ENCODE results near the gene PRSS57.

Gene PRSS57

GRCh38 chr19:694481-695351 lies 536 bp downstream of the PRSS57 start:
- CTCF ChIA-PET, result no interaction called here

GRCh38 chr19:690203-690602 lies 5.0 kb downstream of the PRSS57 start:
- ChIA-PET CTCF (no interaction called here), POLR2A (no interaction called here)
- no peak for TF ChIP-seq CTCF (IDR thresholded peaks at IDR 0.05; ENCODE audit: control extremely low read depth, extremely low read depth, low read depth, missing control alignments)
- no peak for DNase-seq (ENCODE audit: extremely low spot score)

More at GRCh38 chr19:694481-695351, 536 bp downstream of the PRSS57 start:
- no peak for DNase-seq (ENCODE audit: extremely low spot score)
- POLR2A ChIA-PET, result no interaction called here
- no peak for TF ChIP-seq CTCF (IDR thresholded peaks at IDR 0.05; ENCODE audit: control extremely low read depth, extremely low read depth, low read depth, missing control alignments)

GRCh38 chr19:688992-689391 lies 6.3 kb downstream of the PRSS57 start:
- no peak for TF ChIP-seq CTCF (IDR thresholded peaks at IDR 0.05; ENCODE audit: control extremely low read depth, extremely low read depth, low read depth, missing control alignments)
- ChIA-PET CTCF (no interaction called here), POLR2A (no interaction called here)
- DNase-seq (ENCODE audit: extremely low spot score), result no peak

GRCh38 chr19:688214-688613 lies 7.0 kb downstream of the PRSS57 start:
- TF ChIP-seq CTCF (IDR thresholded peaks at IDR 0.05; ENCODE audit: control extremely low read depth, extremely low read depth, low read depth, missing control alignments), result no peak
- no peak for DNase-seq (ENCODE audit: extremely low spot score)
- ChIA-PET CTCF (no interaction called here), POLR2A (no interaction called here)

DNA sequence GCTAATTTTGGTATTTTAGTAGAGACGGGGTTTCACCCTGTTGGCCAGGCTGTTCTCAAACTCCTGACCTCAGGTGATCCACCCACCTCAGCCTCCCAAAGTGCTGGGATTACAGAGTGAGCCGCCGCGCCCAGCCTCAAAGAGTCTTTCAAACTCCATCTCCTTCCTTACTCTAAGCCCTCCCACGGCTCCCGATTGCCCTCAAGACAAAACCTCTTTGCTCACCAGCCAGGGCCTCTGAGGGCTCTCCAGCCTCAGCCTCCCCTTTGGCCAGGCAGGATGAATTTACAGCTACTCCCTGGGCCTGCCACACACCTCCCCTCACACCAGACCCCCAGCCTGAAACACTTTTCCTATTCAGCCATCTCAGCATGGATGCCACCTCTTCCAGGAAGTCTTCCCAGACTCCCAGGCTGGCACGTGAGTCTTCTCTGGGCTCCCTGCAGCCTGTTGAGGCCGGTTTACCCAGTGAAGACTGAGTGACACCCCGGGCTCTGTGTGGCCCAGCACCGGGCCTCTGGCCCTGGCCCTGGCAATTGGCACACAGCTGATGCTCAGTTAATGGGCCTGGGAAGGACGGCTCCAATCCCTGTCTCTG lies 7.6 kb downstream of the PRSS57 start:
- no peak for TF ChIP-seq CTCF (IDR thresholded peaks at IDR 0.05; ENCODE audit: control extremely low read depth, extremely low read depth, low read depth, missing control alignments)
- CTCF ChIA-PET, result no interaction called here
- no peak for DNase-seq (ENCODE audit: extremely low spot score)
- POLR2A ChIA-PET, result no interaction called here

DNA sequence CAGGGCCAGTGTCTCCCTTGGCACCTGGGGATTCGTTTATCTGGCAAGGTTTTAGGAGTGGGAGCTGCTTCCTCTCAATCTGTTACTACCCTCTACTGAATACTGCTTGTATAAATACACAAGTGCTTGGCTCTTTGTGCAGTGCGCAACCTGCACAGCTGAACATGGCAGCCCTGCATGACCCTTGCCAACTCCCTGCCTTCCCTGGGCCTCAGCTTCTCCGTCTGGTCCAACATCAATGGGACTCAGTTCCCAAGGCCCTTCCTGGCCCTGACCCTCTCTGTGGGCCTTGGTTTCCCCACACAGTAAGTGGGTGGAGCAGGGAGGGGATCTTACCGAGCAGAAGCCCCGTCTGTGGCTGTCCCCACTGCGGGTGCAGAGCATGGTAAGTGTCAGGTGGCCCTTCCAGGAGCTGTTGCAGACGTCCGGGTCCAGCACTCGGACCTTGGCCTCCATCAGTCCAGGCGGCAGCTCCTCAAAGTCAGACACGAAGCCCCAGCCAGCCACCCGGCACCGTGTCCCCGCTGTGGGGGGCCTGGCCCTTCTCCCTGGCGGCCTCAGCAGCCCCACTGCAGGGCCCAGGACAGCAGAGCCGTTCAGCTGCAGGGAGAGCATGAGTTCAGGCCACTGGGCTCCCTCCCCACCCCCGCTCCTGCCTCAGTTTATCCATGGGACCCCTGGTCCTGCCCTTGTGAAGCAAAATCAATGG lies 8.5 kb downstream of the PRSS57 start:
- TF ChIP-seq CTCF (IDR thresholded peaks at IDR 0.05; ENCODE audit: control extremely low read depth, extremely low read depth, low read depth, missing control alignments), result no peak
- CTCF ChIA-PET, result no interaction called here
- POLR2A ChIA-PET, result no interaction called here
- DNase-seq (ENCODE audit: extremely low spot score), result no peak
